ENCODE measurements around the gene OPCML.

The OPCML gene

GRCh38 chr11:132365650-132366049 lies 1166.7 kb downstream of the OPCML start:
- TF ChIP-seq, protein P1, sequence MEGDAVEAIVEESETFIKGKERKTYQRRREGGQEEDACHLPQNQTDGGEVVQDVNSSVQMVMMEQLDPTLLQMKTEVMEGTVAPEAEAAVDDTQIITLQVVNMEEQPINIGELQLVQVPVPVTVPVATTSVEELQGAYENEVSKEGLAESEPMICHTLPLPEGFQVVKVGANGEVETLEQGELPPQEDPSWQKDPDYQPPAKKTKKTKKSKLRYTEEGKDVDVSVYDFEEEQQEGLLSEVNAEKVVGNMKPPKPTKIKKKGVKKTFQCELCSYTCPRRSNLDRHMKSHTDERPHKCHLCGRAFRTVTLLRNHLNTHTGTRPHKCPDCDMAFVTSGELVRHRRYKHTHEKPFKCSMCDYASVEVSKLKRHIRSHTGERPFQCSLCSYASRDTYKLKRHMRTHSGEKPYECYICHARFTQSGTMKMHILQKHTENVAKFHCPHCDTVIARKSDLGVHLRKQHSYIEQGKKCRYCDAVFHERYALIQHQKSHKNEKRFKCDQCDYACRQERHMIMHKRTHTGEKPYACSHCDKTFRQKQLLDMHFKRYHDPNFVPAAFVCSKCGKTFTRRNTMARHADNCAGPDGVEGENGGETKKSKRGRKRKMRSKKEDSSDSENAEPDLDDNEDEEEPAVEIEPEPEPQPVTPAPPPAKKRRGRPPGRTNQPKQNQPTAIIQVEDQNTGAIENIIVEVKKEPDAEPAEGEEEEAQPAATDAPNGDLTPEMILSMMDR (IDR thresholded peaks at IDR 0.05; ENCODE audit: low read length, missing control alignments): no peak
- no peak for DNase-seq (ENCODE audit: low read depth)
- no peak overlapping the region for H3K4me3 ChIP-seq (replicated peaks; ENCODE audit: low read depth, low read length)
